H1 (cell line): ENCODE measurements around the gene BRME1. TPM values are rescaled to one million over a fixed set of nuclear protein-coding genes. Genes with fewer than 3 reads are reported as not detected.

Experiments
- CTCF ChIA-PET: fragments of 300-600 bp; sonication (Branson Sonifier 250); formaldehyde crosslinking; loops from one replicate; lab custom pipeline; 2021; ENCODE audit not compliant: partially characterized antibody; lab: Charles Lee
- POLR2A ChIA-PET: fragments of 300-600 bp; sonication (Branson Sonifier 250); formaldehyde crosslinking; loops from one replicate; lab custom pipeline; 2021; ENCODE audit warnings: inconsistent platforms; ENCODE audit not compliant: partially characterized antibody; lab: Charles Lee
- DNase-seq, 2 experiments: peaks; one replicate each; pipeline versions ENCODE4 v3.0.0 to v3.0.0-alpha.2; 2010 to 2022; ENCODE audit warnings: low spot score in 2 of 2, low read depth in 1 of 2, mixed read lengths in 1 of 2
- FAIRE-seq: peaks from 2 replicates; lab custom pipeline; 2011; peaks lifted over from hg19 to GRCh38; lab: Jason Lieb, UNC
- H2AFZ ChIP-seq: 2 replicates; pipeline ENCODE4 v1.8.1; 2012; ENCODE audit warnings: low read length, inconsistent platforms
- H2AK5ac ChIP-seq: 2 replicates; pipeline ENCODE4 v1.6.1; 2013; ENCODE audit warnings: low read depth, low read length
- H2BK120ac ChIP-seq: replicated peaks from 2 replicates; pipeline ENCODE3; 2013; ENCODE audit warnings: low read depth, low read length, inconsistent platforms
- H2BK12ac ChIP-seq: 2 replicates; pipeline ENCODE4 v1.6.1; 2013; ENCODE audit warnings: low read depth, low read length
- H2BK15ac ChIP-seq: 2 replicates; pipeline ENCODE4 v1.6.1; 2013; ENCODE audit warnings: low read length
- H2BK20ac ChIP-seq: 2 replicates; pipeline ENCODE4 v1.6.1; 2013; ENCODE audit warnings: low read length
- H2BK5ac ChIP-seq: 2 replicates; pipeline ENCODE4 v1.6.1; 2013; ENCODE audit warnings: low read depth, low read length
- H3K14ac ChIP-seq: 2 replicates; pipeline ENCODE4 v1.6.1; 2013; ENCODE audit warnings: inconsistent platforms; ENCODE audit not compliant: insufficient read length
- H3K18ac ChIP-seq: 2 replicates; pipeline ENCODE4 v1.6.1; 2013; ENCODE audit warnings: low read length; ENCODE audit errors: extremely low read depth
- H3K23ac ChIP-seq: 2 replicates; pipeline ENCODE4 v1.6.1; 2013; ENCODE audit warnings: inconsistent platforms; ENCODE audit not compliant: insufficient read length
- H3K23me2 ChIP-seq: 2 replicates; pipeline ENCODE4 v1.6.1; 2013; ENCODE audit warnings: low read depth, low read length
- H3K27ac ChIP-seq: 2 replicates; pipeline ENCODE4 v1.6.1; 2011; ENCODE audit warnings: low read depth, low read length, inconsistent platforms
- H3K27me3 ChIP-seq, 4 experiments: replicated peaks in 1 of 4; 1 replicate in 1 of 4; 2 replicates in 3 of 4; pipeline versions ENCODE4 v1.6.1 to v1.8.1; 2011 to 2013; ENCODE audit warnings: low read length in 3 of 4, mild to moderate bottlenecking in 3 of 4, inconsistent platforms in 2 of 4, mixed read lengths in 2 of 4, moderate library complexity in 1 of 4; ENCODE audit not compliant: control insufficient read depth in 3 of 4, insufficient read depth in 3 of 4; ENCODE audit errors: extremely low read depth in 1 of 4
- H3K36me3 ChIP-seq, 4 experiments: 2 replicates each; pipeline versions ENCODE4 v1.6.1 to v1.8.1; 2011 to 2013; ENCODE audit warnings: mild to moderate bottlenecking in 4 of 4, low read length in 3 of 4, moderate library complexity in 2 of 4, control low read depth in 1 of 4, inconsistent platforms in 1 of 4; ENCODE audit not compliant: insufficient read depth in 4 of 4, control insufficient read depth in 2 of 4
- H3K4ac ChIP-seq: replicated peaks from 2 replicates; pipeline ENCODE3; 2013; ENCODE audit warnings: low read length, low read depth, mixed read lengths, inconsistent platforms; ENCODE audit not compliant: insufficient read length
- H3K4me1 ChIP-seq, 4 experiments: replicated peaks in 1 of 4; 1 replicate in 1 of 4; 2 replicates in 3 of 4; pipeline versions ENCODE4 v1.6.1 to v1.8.1; 2011 to 2013; ENCODE audit warnings: low read length in 3 of 4, inconsistent platforms in 2 of 4, mixed read lengths in 1 of 4; ENCODE audit not compliant: insufficient read depth in 4 of 4, control insufficient read depth in 3 of 4
- H3K4me2 ChIP-seq, 2 experiments: 2 replicates each; pipeline versions ENCODE4 v1.6.1 to v1.8.1; 2011 to 2013; ENCODE audit warnings: low read depth in 2 of 2, low read length in 2 of 2, control low read depth in 1 of 2, inconsistent platforms in 1 of 2, mild to moderate bottlenecking in 1 of 2; ENCODE audit not compliant: insufficient read depth in 1 of 2
- H3K4me3 ChIP-seq, 4 experiments: fragments of 200-600, 300-600 bp in 1 of 4; sonication (generic), shearing (Covaris generic), sonication (Bioruptor Twin) in 1 of 4; 2 replicates each; pipeline versions ENCODE4 v1.5.1 to v1.8.1; 2011 to 2016; ENCODE audit warnings: low read length in 4 of 4, low read depth in 3 of 4, control low read depth in 2 of 4, inconsistent platforms in 2 of 4, mild to moderate bottlenecking in 2 of 4, mixed read lengths in 1 of 4, moderate library complexity in 1 of 4; ENCODE audit not compliant: insufficient read depth in 2 of 4; ENCODE audit errors: extremely low read depth in 1 of 4
- H3K56ac ChIP-seq: replicated peaks from 2 replicates; pipeline ENCODE3; 2013; ENCODE audit warnings: low read depth, mild to moderate bottlenecking, mixed read lengths, low read length, inconsistent platforms; ENCODE audit not compliant: insufficient read length
- H3K79me1 ChIP-seq: 2 replicates; pipeline ENCODE4 v1.6.1; 2013; ENCODE audit warnings: low read depth, low read length, control low read depth
- H3K79me2 ChIP-seq, 2 experiments: 2 replicates each; pipeline versions ENCODE4 v1.6.1 to v1.8.1; 2012 to 2013; ENCODE audit warnings: low read length in 2 of 2, mild to moderate bottlenecking in 2 of 2, inconsistent platforms in 1 of 2; ENCODE audit not compliant: insufficient read depth in 2 of 2, control insufficient read depth in 1 of 2
- H3K9ac ChIP-seq, 4 experiments: replicated peaks in 1 of 4; 1 replicate in 1 of 4; 2 replicates in 3 of 4; pipeline versions ENCODE4 v1.6.1 to v1.8.1; 2011 to 2013; ENCODE audit warnings: low read depth in 3 of 4, low read length in 3 of 4, control low read depth in 2 of 4, mild to moderate bottlenecking in 2 of 4, moderate library complexity in 2 of 4, inconsistent platforms in 1 of 4; ENCODE audit errors: extremely low read depth in 1 of 4
- H3K9me3 ChIP-seq, 2 experiments: 2 replicates each; pipeline versions ENCODE4 v1.6.1 to v1.8.1; 2012 to 2013; ENCODE audit warnings: mild to moderate bottlenecking in 2 of 2, moderate library complexity in 2 of 2, control low read depth in 1 of 2, inconsistent platforms in 1 of 2, low read depth in 1 of 2, low read length in 1 of 2, mixed read lengths in 1 of 2; ENCODE audit not compliant: insufficient read depth in 2 of 2
- H4K20me1 ChIP-seq, 2 experiments: replicated peaks in 1 of 2; 2 replicates each; pipeline versions ENCODE3 to v1.8.1; 2011 to 2013; ENCODE audit warnings: inconsistent platforms in 2 of 2, low read length in 2 of 2, mild to moderate bottlenecking in 1 of 2; ENCODE audit not compliant: insufficient read depth in 2 of 2, control insufficient read depth in 1 of 2
- H4K5ac ChIP-seq: 2 replicates; pipeline ENCODE4 v1.6.1; 2013; ENCODE audit warnings: low read length, low read depth, mixed read lengths, inconsistent platforms; ENCODE audit not compliant: insufficient read length
- H4K8ac ChIP-seq: 2 replicates; pipeline ENCODE4 v1.8.0; 2013; ENCODE audit warnings: mild to moderate bottlenecking, moderate library complexity, low read length, inconsistent platforms; ENCODE audit not compliant: insufficient read depth; ENCODE audit errors: extremely low read depth
- H4K91ac ChIP-seq: replicated peaks from 2 replicates; pipeline ENCODE3; 2013; ENCODE audit warnings: low read length, mixed read lengths, inconsistent platforms; ENCODE audit not compliant: insufficient read length
- CBX8 ChIP-seq: fragments of 300-800, 300-1000 bp; sonication (generic); IDR thresholded peaks from 2 replicates; pipeline ENCODE4 v1.7.1; 2016; ENCODE audit warnings: low read depth, low read length, borderline replicate concordance
- CREB1 ChIP-seq: IDR thresholded peaks from 2 replicates; pipeline ENCODE4 v1.6.1; 2012; ENCODE audit warnings: inconsistent platforms
- KDM1A ChIP-seq: fragments of 200-600, 300-600 bp; sonication (generic); IDR thresholded peaks from 2 replicates; pipeline ENCODE4 v1.7.1; 2016; ENCODE audit warnings: mild to moderate bottlenecking, low read length, borderline replicate concordance
- SIRT6 ChIP-seq: IDR thresholded peaks from one replicate; pipeline ENCODE4 v1.7.1; 2012; ENCODE audit warnings: low read length, inconsistent platforms
- WGBS, 2 experiments: shearing (Covaris generic) in 1 of 2; methylation state at CpG; one replicate each; pipeline versions ENCODE4 v1.1.6 to v1.1.7; 2013 to 2015; ENCODE audit warnings: low lambda C conversion rate in 2 of 2, mixed read lengths in 2 of 2, inconsistent platforms in 1 of 2, low coverage in 1 of 2, missing lambda C conversion rate in 1 of 2; ENCODE audit not compliant: insufficient replicate concordance in 2 of 2, insufficient coverage in 1 of 2, insufficient read length in 1 of 2; ENCODE audit errors: extremely low coverage in 1 of 2, missing lambda C conversion rate in 1 of 2; 5-methylcytosine and 5-hydroxymethylcytosine counted together
- polyA plus RNA-seq, 7 experiments: library from polyadenylated mRNA; depleted of rRNA in 3 of 7; stranded (reverse) in 5 of 7; unstranded in 2 of 7; fragments of >200 nt in 5 of 7; fragments of 200-250 nt in 2 of 7; gene quantifications; 1 replicate in 5 of 7; 2 replicates in 1 of 7; 4 replicates in 1 of 7; pipeline versions ENCODE4 v1.2.1 to v1.2.3, GENCODE V29; 2011 to 2013; ENCODE audit warnings: missing spikeins in 2 of 7, mixed read lengths in 2 of 7
- total RNA-seq: library from RNA; stranded (reverse); fragmentation: NEBNext Ultra II Directional; extraction: Animal tissue kit (Norgen Biotek cat#: 25700); gene quantifications from 2 replicates; pipeline ENCODE4 v1.2.1, GENCODE V29; 2021
- TF ChIP-seq, protein P1 (sequence below): IDR thresholded peaks from 2 replicates; pipeline ENCODE4 v1.6.1; 2011; ENCODE audit warnings: low read depth, mild to moderate bottlenecking, low read length; ENCODE audit not compliant: insufficient read depth

BRME1 gene
- total and polyA plus RNA-seq, 2 of the 8 experiments (the other 6 are each of a cell fraction or from before 2014, with no cell fraction given) = 4.6 to 4.7 TPM

DNA sequence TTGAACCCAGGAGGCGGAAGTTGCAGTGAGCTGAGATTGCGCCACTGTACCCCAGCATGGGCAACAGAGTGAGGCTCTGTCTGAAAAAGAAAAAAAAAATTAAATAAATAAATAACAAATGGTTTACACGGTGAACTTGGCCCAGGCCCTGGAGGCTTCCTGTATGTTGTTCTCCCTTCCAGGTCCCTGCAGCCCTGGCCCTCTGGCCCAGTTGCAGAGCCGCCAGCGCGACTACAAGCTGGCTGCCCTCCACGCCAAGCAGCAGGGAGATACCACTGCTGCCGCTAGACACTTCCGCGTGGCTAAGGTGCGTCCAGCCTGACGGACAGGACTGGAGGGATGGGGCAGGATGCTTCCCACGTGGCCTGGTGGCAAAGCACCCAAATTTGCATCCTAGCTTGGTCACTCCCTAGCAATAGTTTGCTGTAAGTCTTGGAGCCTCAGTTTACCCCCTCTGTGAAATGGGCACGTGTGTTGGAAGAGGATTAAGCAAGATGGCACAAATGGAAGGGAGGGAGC is 12.0 kb upstream of the BRME1 start:
- H3K36me3 ChIP-seq = peaks cover 8 to 44% (median 35%) of the 10 kb centered on the region in 4 experiments
- CTCF ChIA-PET = interaction anchor here (1.1 to 2.8 kb wide), 2 partner anchors 15 to 141 kb away, joined by 3 to 12 read pairs; no protein-coding TSS in a partner anchor
- no peaks in the 10 kb centered on the region for H3K79me1 ChIP-seq

More for the DNA sequence above, 12.0 kb upstream of the BRME1 start:
- Histone ChIP-seq H4K91ac (no peak overlapping the region), H4K8ac (no peak overlapping the region), H3K4me3 (no peak overlapping the region), H3K14ac (no peak overlapping the region), H3K9me3 (peaks cover 9 to 10% of the 10 kb centered on the region in 2 experiments), H2AFZ (no peak overlapping the region), H2BK15ac (no peak overlapping the region), H3K9ac (no peak overlapping the region), H3K79me2 (no peaks in the 10 kb centered on the region), H3K56ac (no peak overlapping the region), H4K5ac (no peak overlapping the region), H3K4ac (no peak overlapping the region), H3K23me2 (no peaks in the 10 kb centered on the region), H4K20me1 (peaks cover 0 to 3% of the 10 kb centered on the region in 2 experiments), H2BK20ac (no peak overlapping the region), H2BK12ac (no peak overlapping the region), H3K18ac (no peak overlapping the region), H2BK5ac (no peak overlapping the region), H2AK5ac (no peak overlapping the region), H3K4me1 (no peaks in the 10 kb centered on the region), H3K23ac (no peak overlapping the region), H3K4me2 (no peak overlapping the region), H3K27me3 (no peaks in the 10 kb centered on the region), H3K27ac (no peak overlapping the region), H2BK120ac (no peak overlapping the region)
- WGBS, 2 experiments = 95% methylated on average over 14 of the region's 14 CpGs; no CpG with 5 or more reads in 1 of the 2 experiments
- DNase-seq (no peak), FAIRE-seq (no peak)
- TF ChIP-seq KDM1A (peak; percentile 30; the same call in 1 of the 2 replicates), CBX8 (no peak), CREB1 (no peak), SIRT6 (no peak)
- TF ChIP-seq, protein P1, sequence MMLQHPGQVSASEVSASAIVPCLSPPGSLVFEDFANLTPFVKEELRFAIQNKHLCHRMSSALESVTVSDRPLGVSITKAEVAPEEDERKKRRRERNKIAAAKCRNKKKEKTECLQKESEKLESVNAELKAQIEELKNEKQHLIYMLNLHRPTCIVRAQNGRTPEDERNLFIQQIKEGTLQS = no peak
- POLR2A ChIA-PET = interaction anchor here (1.1 to 1.6 kb wide), 6 partner anchors 9 to 125 kb away, joined by 3 to 4 read pairs (median 3); no protein-coding TSS in a partner anchor
